HEK293 (cell line): Measurements from ENCODE around the gene CFAP299.

Experiments used
- CTCF ChIP-seq: fragments of 450-650 bp; formaldehyde crosslinking; IDR thresholded peaks from 2 replicates; pipeline ENCODE4 v1.5.1; 2016; ENCODE audit warnings: missing biosample characterization, missing genetic modification characterization
- PATZ1 ChIP-seq: fragments of 450-650 bp; formaldehyde crosslinking; IDR thresholded peaks from 2 replicates; pipeline ENCODE4 v1.5.1; 2016; ENCODE audit warnings: missing biosample characterization, missing genetic modification characterization
- ZBTB8A ChIP-seq: fragments of 450-650 bp; formaldehyde crosslinking; IDR thresholded peaks from 2 replicates; pipeline ENCODE4 v1.5.1; 2016; ENCODE audit warnings: missing biosample characterization, missing genetic modification characterization
- ZNF10 ChIP-seq: fragments of 450-650 bp; formaldehyde crosslinking; IDR thresholded peaks from 2 replicates; pipeline ENCODE4 v1.5.1; 2017; ENCODE audit warnings: missing biosample characterization, missing genetic modification characterization
- ZNF37A ChIP-seq: fragments of 450-650 bp; IDR thresholded peaks from 2 replicates; pipeline ENCODE4 v1.5.1; 2018; ENCODE audit warnings: missing biosample characterization, missing genetic modification characterization
- ZNF529 ChIP-seq: fragments of 450-650 bp; formaldehyde crosslinking; IDR thresholded peaks from 2 replicates; pipeline ENCODE4 v1.5.1; 2017; ENCODE audit warnings: missing genetic modification characterization, missing biosample characterization; ENCODE audit not compliant: insufficient replicate concordance
- TF ChIP-seq, protein P1 (sequence below): fragments of 450-650 bp; formaldehyde crosslinking; IDR thresholded peaks from 2 replicates; pipeline ENCODE4 v1.5.1; 2016; ENCODE audit warnings: missing biosample characterization, missing genetic modification characterization

GRCh38 chr4:80878218-80878617 is 542.7 kb downstream of the CFAP299 start:
- TF ChIP-seq CTCF (no peak), ZNF10 (tag by site-specific recombination) (no peak), ZNF529 (tag by site-specific recombination) (no peak), ZNF37A (tag by site-specific recombination) (no peak), ZBTB8A (tag by site-specific recombination) (no peak), PATZ1 (tag by site-specific recombination) (no peak)
- TF ChIP-seq, protein P1, sequence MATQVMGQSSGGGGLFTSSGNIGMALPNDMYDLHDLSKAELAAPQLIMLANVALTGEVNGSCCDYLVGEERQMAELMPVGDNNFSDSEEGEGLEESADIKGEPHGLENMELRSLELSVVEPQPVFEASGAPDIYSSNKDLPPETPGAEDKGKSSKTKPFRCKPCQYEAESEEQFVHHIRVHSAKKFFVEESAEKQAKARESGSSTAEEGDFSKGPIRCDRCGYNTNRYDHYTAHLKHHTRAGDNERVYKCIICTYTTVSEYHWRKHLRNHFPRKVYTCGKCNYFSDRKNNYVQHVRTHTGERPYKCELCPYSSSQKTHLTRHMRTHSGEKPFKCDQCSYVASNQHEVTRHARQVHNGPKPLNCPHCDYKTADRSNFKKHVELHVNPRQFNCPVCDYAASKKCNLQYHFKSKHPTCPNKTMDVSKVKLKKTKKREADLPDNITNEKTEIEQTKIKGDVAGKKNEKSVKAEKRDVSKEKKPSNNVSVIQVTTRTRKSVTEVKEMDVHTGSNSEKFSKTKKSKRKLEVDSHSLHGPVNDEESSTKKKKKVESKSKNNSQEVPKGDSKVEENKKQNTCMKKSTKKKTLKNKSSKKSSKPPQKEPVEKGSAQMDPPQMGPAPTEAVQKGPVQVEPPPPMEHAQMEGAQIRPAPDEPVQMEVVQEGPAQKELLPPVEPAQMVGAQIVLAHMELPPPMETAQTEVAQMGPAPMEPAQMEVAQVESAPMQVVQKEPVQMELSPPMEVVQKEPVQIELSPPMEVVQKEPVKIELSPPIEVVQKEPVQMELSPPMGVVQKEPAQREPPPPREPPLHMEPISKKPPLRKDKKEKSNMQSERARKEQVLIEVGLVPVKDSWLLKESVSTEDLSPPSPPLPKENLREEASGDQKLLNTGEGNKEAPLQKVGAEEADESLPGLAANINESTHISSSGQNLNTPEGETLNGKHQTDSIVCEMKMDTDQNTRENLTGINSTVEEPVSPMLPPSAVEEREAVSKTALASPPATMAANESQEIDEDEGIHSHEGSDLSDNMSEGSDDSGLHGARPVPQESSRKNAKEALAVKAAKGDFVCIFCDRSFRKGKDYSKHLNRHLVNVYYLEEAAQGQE = no peak
